Measurements from ENCODE around the gene YAF2.

YAF2 gene

GRCh38 chr12:42141981-42142606 is 96.0 kb downstream of the YAF2 start:
- no peak for DNase-seq

- no peak for DNase-seq
Measured at GRCh38 chr12:42140901-42141300, 97.1 kb downstream of the YAF2 start.

- no peak for DNase-seq
Measured at GRCh38 chr12:42135259-42135814, 102.7 kb downstream of the YAF2 start.

- no peak for DNase-seq
Measured at GRCh38 chr12:42130672-42131402, 107.2 kb downstream of the YAF2 start.

- DNase-seq, result no peak
Measured at GRCh38 chr12:42129595-42130204, 108.3 kb downstream of the YAF2 start.

GRCh38 chr12:42128888-42129287 is 109.2 kb downstream of the YAF2 start:
- DNase-seq, result no peak

- no peak for DNase-seq
Measured at GRCh38 chr12:42128327-42128726, 109.7 kb downstream of the YAF2 start.

GRCh38 chr12:42126963-42127362 is 111.1 kb downstream of the YAF2 start:
- no peak for DNase-seq

- no peak for DNase-seq
Measured at GRCh38 chr12:42125388-42125767, 112.7 kb downstream of the YAF2 start.

- DNase-seq, result no peak
Measured at GRCh38 chr12:42124764-42125387, 113.2 kb downstream of the YAF2 start.

GRCh38 chr12:42119085-42119633 is 118.9 kb downstream of the YAF2 start:
- DNase-seq, result no peak

GRCh38 chr12:42118136-42118879 is 119.7 kb downstream of the YAF2 start:
- no peak for DNase-seq

- no peak for DNase-seq
Measured at GRCh38 chr12:42109031-42109430, 129.0 kb downstream of the YAF2 start.
